IPS-18a (cell line): ENCODE data around the gene ARL13B.
"Not testable (repeated sequence)": the region's sequence is repeated elsewhere in the genome, so short reads cannot be mapped to it uniquely, and the experiment has no call there.

Experiments used
- H3K27ac ChIP-seq: one replicate; pipeline ENCODE4 v1.5.1; 2013; ENCODE audit warnings: low read length
- H3K27me3 ChIP-seq: one replicate; pipeline ENCODE4 v1.6.1; 2013; ENCODE audit warnings: mild to moderate bottlenecking, low read length; ENCODE audit not compliant: control insufficient read depth, insufficient read depth
- H3K36me3 ChIP-seq: one replicate; pipeline ENCODE4 v1.6.1; 2013; ENCODE audit warnings: low read depth, low read length; ENCODE audit not compliant: control insufficient read depth
- H3K4me1 ChIP-seq: one replicate; pipeline ENCODE4 v1.6.1; 2013; ENCODE audit warnings: low read depth, low read length; ENCODE audit not compliant: control insufficient read depth
- H3K4me3 ChIP-seq: one replicate; pipeline ENCODE4 v1.5.1; 2013; ENCODE audit warnings: low read length
- H3K9ac ChIP-seq: one replicate; pipeline ENCODE4 v1.6.1; 2013; ENCODE audit warnings: mild to moderate bottlenecking, low read length, moderate library complexity
- H3K9me3 ChIP-seq: one replicate; pipeline ENCODE4 v1.6.1; 2013; ENCODE audit warnings: low read depth, low read length; ENCODE audit not compliant: control insufficient read depth

Gene ARL13B

DNA sequence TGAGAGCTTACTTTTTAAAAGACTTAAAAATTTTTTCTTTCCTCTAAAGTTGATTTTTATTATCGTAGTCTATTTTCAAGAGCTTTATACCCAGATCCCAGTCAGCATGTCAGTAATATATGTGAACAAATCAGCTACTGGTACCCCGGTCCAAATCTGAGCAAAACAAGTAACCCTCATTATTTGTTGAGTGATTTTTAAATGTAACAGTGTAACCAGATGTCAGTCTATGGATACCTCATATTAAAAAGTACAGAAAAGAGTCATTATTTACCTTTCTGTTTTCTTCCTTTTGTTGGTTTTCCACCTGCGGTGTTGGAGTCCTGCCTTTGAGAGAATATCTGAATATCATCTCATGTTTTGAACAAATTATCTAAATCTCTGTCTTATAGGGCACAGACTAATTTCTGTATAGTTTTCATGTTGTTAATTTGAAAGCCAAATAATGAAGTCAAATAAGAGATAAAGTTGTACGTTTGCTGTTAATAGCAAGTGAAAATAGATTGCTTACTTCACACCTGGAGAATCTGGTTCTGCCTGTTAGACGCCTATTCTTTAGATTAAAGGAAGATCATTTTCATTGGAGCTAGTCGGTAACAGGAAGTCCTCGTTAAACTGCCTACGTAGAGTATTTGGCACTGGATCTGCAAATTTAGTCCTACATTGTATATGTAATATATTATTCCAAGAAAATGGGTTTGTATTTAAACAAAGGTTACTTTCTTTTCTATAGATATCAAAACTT, 48.3 kb downstream of the ARL13B start, which contains the start of gene STX19:
Gene STX19, minus strand, starts transcription at position 505 of the 745 bp plus-strand sequence. CDS start 13,328 bp downstream, outside the sequence.
- H3K27me3 ChIP-seq, result no peaks in the 10 kb centered on the region
- no peaks in the 10 kb centered on the region for H3K36me3 ChIP-seq
- H3K9ac ChIP-seq, result no peak within 1 kb of the TSS
- no peak within 1 kb of the TSS for H3K4me3 ChIP-seq
- H3K9me3 ChIP-seq, result no peaks in the 10 kb centered on the region
- H3K27ac ChIP-seq, result no peak within 1 kb of the TSS
- H3K4me1 ChIP-seq, result no peaks in the 10 kb centered on the region

DNA sequence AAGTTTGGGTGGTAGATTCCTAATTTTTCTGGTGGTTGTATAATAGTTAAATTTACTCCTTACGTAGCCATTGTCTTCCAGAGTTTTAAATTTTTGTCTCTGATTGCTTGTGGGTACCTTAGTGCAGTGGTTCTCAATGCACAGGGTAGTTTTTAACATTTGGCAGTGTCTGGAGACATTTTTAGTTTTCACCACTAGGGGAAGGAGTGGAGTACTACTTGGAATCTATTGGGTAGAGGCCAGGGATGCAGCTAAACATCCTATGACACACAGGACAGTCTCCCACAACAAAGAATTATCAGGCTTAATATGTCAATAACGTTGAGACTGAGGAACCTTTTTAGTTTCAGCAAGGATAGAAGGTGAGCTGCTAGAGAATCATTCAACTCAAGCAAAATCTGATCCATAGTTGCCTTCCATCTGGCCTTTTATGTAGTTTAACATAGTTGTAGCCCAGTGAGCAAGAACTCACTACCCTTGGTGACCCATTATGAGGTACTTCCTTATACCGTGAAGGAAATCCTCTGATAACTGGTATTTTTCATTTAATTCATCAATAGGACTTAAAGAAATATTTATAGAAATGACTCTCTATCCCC, 57.1 kb downstream of the ARL13B start:
- no peak overlapping the region for H3K9ac ChIP-seq
- H3K27ac ChIP-seq, result no peak overlapping the region
- H3K4me1 ChIP-seq, result no peaks in the 10 kb centered on the region
- H3K36me3 ChIP-seq, result no peaks in the 10 kb centered on the region
- H3K9me3 ChIP-seq, result no peaks in the 10 kb centered on the region
- H3K27me3 ChIP-seq, result no peaks in the 10 kb centered on the region
- no peak overlapping the region for H3K4me3 ChIP-seq

DNA sequence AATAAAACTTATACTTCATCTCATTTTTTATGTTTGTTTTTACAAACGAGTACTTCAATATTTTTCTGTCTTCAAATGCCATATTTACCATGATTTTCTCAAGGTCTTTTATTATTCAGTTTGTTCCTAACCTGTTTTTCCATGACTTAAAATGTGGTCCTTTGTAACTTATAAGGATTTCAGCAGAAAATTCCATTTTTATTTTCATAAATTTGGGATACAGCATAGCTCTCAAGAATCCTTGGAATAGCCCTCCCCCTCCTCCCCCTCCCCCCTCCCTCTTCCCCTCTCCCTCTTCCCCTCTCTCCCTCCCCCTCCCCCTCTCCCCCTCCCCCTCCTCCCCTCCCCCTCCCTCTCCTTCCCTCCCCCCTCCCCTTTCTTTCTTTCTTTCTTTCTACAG, 63.3 kb downstream of the ARL13B start:
- Histone ChIP-seq H3K4me1 (no peaks in the 10 kb centered on the region), H3K9ac (no peak overlapping the region), H3K27me3 (no peaks in the 10 kb centered on the region), H3K36me3 (no peaks in the 10 kb centered on the region), H3K27ac (no peak overlapping the region), H3K4me3 (no peak overlapping the region), H3K9me3 (peaks cover 4% of the 10 kb centered on the region)

DNA sequence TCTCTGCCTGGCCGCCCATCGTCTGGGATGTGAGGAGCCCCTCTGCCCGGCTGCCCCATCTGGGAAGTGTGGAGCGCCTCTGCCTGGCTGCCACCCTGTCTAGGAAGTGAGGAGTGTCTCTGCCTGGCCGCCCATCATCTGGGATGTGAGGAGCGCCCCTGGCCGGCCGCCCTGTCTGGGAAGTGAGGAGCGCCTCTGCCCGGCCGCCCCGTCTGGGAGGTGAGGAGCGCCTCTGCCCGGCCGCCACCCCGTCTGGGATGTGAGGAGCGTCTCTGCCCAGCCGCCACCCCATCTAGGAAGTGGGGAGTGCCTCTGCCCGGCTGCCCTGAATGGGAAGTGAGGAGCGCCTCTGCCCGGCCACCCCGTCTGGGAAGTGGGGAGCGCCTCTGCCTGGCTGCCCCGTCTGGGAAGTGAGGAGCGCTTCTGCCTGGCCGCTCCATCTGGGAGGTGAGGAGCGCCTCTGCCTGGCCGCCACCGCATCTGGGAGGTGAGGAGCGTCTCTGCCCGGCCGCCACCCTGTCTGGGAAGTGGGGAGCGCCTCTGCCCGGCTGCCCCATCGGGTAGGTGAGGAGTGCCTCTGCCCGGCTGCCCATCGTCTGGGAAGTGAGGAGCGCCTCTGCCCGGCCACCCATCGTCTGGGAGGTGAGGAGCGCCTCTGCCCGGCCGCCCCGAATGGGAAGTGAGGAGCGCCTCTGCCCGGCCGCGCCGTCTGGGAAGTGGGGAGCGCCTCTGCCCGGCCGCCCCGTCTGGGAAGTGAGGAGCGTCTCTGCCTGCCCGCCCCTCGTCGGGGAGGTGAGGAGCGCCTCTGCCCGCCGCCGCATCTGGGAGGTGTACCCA, 64.4 kb downstream of the ARL13B start:
- not testable (repeated sequence) for H3K4me3 ChIP-seq, H3K4me1 ChIP-seq

DNA sequence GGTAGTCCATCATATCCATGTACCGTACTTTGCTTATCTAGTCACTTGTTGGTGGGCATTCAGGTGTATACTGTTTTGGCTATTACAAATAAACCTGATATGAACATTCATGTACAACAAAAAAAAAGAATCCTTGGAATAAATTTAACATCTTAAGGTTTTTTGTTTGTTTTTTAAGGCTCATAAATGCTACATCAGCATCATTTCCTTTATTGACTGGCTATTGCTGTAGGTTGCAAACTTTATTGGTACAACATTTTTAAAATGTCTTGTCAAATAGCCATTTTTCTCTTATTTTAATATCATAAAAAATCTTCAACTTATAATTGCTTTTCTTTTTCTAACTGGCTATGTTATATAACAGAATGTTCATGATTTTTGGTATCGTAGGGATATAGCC, 66.6 kb downstream of the ARL13B start:
- Histone ChIP-seq H3K9me3 (peaks cover 4% of the 10 kb centered on the region), H3K4me1 (no peaks in the 10 kb centered on the region), H3K36me3 (no peaks in the 10 kb centered on the region), H3K9ac (no peak overlapping the region), H3K27ac (no peak overlapping the region), H3K27me3 (no peaks in the 10 kb centered on the region), H3K4me3 (no peak overlapping the region)

More for the DNA sequence above, 64.4 kb downstream of the ARL13B start:
- H3K9ac ChIP-seq, H3K27me3 ChIP-seq, H3K9me3 ChIP-seq, H3K27ac ChIP-seq, H3K36me3 ChIP-seq: not testable (repeated sequence)

DNA sequence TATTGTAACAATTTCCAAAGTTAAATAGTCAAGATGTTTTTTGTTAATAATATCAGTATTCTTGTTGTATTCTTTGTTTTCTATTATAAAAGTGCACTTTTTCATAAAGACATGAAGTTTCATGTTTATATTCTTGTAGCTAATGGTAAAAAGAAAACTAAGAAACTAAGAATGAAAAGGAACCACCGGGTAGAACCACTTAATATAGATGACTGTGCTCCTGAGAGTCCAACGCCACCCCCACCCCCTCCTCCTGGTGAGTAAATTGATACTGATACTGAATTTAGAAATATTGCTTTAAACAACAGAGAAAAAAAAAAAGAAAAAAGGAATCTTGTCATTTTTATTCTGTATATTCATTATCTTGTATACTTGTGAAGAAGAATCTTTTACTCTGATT, 69.3 kb downstream of the ARL13B start:
- H3K4me1 ChIP-seq, result no peaks in the 10 kb centered on the region
- H3K27ac ChIP-seq, result no peak overlapping the region
- no peak overlapping the region for H3K4me3 ChIP-seq
- peaks cover 3% of the 10 kb centered on the region for H3K36me3 ChIP-seq
- H3K9me3 ChIP-seq, result no peaks in the 10 kb centered on the region
- no peak overlapping the region for H3K9ac ChIP-seq
- H3K27me3 ChIP-seq, result no peaks in the 10 kb centered on the region

DNA sequence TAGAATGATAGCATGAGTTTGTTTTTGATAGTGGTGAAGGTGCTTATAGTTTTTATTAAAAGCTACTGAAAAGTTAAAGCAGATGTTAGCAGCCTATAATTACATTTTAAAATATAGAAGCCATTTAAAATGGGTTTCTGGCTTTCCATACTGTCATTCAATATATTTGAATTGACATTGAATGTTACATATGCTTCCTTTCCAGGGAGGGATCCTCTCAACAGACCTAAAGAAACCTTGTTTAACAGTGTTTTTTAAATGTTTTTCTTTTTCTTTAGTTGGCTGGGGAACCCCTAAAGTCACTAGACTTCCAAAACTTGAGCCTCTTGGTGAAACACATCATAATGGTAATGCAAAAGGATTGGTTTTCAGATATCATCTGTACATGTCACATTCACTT, 70.6 kb downstream of the ARL13B start:
- no peak overlapping the region for H3K9ac ChIP-seq
- H3K36me3 ChIP-seq, result peaks cover 3% of the 10 kb centered on the region
- H3K9me3 ChIP-seq, result no peaks in the 10 kb centered on the region
- no peak overlapping the region for H3K4me3 ChIP-seq
- no peaks in the 10 kb centered on the region for H3K27me3 ChIP-seq
- no peaks in the 10 kb centered on the region for H3K4me1 ChIP-seq
- no peak overlapping the region for H3K27ac ChIP-seq

DNA sequence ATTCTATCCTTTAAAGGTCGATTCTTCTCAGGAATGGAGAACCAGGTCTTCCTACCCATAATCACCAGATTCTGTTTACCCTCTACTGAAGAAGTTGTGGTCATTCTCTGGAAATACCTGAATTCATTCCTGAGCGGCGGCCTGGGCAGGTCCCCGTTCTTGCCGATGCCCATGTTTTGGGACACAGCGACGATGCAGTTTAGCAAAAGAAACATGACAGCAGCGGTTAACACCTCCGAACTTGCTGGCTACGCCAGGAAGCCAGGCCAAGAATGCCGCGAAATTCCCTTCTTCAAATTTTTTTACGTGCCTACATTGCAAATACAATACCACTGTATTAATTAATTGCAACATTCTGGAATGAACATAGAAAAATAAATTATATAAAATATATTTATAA, 81.3 kb downstream of the ARL13B start:
- Histone ChIP-seq H3K36me3 (no peaks in the 10 kb centered on the region), H3K27me3 (no peaks in the 10 kb centered on the region), H3K9me3 (no peaks in the 10 kb centered on the region), H3K9ac (no peak overlapping the region), H3K4me1 (no peaks in the 10 kb centered on the region), H3K27ac (no peak overlapping the region), H3K4me3 (no peak overlapping the region)

DNA sequence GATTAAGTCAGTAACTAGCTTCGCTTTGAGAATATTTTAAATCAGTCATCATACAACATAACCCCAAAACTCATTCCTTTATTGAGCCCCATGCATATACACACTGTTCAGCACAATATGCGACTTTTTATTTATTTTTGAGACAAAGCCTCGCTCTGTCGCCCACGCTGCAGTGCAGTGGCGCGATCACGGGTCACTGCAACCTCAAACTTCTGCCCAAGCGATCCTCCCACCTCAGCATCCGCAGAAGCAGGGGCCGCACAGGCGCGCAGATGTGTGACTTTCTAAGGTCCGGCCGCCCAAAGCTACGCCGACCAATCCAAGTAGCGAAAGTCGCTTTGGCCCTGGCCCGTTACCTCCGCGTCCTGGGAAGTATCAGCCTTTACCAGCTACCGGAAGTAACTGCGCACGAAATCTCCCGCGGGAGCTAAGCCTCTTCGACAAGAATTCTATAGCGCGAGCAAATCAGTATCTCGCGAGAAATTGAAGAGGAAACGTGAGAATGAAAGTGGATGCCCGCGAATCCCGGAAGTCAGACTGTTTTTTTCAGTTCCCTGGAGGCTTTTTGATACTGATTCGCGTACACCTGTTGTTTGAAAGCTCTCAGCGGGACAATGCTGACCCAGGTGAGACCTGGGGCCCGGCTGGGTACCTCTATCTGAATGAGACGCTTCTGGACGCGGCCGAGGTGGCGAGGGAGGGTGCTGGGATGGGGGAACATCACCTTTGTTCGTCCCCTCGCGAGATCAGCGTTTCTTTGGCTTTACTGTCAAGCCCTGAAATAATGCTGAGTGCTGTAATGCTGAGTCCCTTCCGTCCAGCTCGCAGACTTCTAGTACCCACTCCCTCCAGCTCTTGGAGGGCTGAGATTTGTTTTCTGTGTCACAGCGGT, 82.8 kb downstream of the ARL13B start, which contains the start of the genes DHFR2 and NSUN3:
Gene DHFR2, minus strand, starts transcription at position 404 of the 892 bp plus-strand sequence. CDS start 1,405 bp downstream, outside the sequence.
Gene NSUN3, plus strand, starts transcription at position 549 of the 892 bp plus-strand sequence. Its CDS starts 66 bp downstream, at position 615.
- H3K9ac ChIP-seq, result peak within 1 kb of the TSS; percentile 94
- H3K27me3 ChIP-seq, result no peaks in the 10 kb centered on the region
- H3K9me3 ChIP-seq, result no peaks in the 10 kb centered on the region
- H3K4me3 ChIP-seq, result peak within 1 kb of the TSS; percentile 97
- H3K36me3 ChIP-seq, result no peaks in the 10 kb centered on the region
- peak within 1 kb of the TSS; percentile 93 for H3K27ac ChIP-seq
- H3K4me1 ChIP-seq, result no peaks in the 10 kb centered on the region

DNA sequence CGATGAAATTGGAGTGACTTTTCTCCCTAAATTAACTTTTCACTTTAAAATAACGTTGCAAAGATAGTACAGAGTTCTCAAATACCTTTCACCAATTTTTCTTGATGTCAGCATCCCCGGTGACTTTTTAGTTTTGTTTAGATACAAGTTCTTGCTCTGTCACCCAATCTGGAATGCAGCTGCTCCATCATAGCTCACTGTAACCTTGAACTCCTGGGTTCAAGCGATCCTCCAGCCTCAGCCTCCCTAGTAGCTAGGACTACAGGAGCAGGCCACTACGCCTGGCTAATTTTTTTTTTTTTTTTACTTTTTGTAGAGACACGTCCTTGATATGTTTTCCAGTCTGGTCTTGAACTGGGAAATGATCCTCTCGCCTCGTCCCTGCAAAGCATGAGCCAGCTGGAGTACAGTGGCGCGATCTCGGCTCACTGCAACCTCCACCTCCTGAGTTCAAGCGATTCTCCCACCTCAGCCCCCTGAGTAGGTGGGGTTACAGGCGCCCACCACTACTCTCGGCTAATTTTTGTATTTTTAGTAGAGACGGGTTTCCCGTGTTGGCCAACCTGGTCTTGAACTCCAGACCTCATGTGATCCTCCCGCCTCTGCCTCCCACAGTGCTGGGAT, 83.7 kb downstream of the ARL13B start:
- H3K27ac ChIP-seq, result peak overlapping the region; percentile 93
- no peaks in the 10 kb centered on the region for H3K9me3 ChIP-seq
- H3K9ac ChIP-seq, result peak overlapping the region; percentile 94
- no peaks in the 10 kb centered on the region for H3K36me3 ChIP-seq
- no peaks in the 10 kb centered on the region for H3K4me1 ChIP-seq
- peak overlapping the region; percentile 97 for H3K4me3 ChIP-seq
- H3K27me3 ChIP-seq, result no peaks in the 10 kb centered on the region
